Muscle layer of duodenum (tissue), 2 donors: Measurements from ENCODE around the gene FOXP1.

Experiments
- H3K27ac ChIP-seq: one replicate; pipeline ENCODE4 v1.7.0; 2013; ENCODE audit warnings: mild to moderate bottlenecking, low read length
- H3K27me3 ChIP-seq: one replicate; pipeline ENCODE4 v1.7.0; 2013; ENCODE audit warnings: low read depth, mild to moderate bottlenecking, control low read depth, low read length
- H3K36me3 ChIP-seq, 2 donors: one replicate each; pipeline ENCODE4 v1.7.0; 2013; ENCODE audit warnings: low read length in 2 of 2, control low read depth in 1 of 2, mild to moderate bottlenecking in 1 of 2; ENCODE audit not compliant: insufficient read depth in 2 of 2, control insufficient read depth in 1 of 2
- H3K4me1 ChIP-seq, 2 donors: one replicate each; pipeline ENCODE4 v1.7.0; 2013; ENCODE audit warnings: low read length in 2 of 2, mild to moderate bottlenecking in 2 of 2, control low read depth in 1 of 2, moderate library complexity in 1 of 2; ENCODE audit not compliant: insufficient read depth in 2 of 2, control insufficient read depth in 1 of 2
- H3K4me3 ChIP-seq, 2 donors: one replicate each; pipeline ENCODE4 v1.7.0; 2013; ENCODE audit warnings: low read length in 2 of 2, low read depth in 1 of 2, mild to moderate bottlenecking in 1 of 2
- H3K9me3 ChIP-seq, 2 donors: one replicate each; pipeline ENCODE4 v1.7.0; 2013; ENCODE audit warnings: low read length in 2 of 2, control low read depth in 1 of 2, mild to moderate bottlenecking in 1 of 2; ENCODE audit not compliant: control insufficient read depth in 1 of 2
- donor health status: healthy.

Gene FOXP1

DNA sequence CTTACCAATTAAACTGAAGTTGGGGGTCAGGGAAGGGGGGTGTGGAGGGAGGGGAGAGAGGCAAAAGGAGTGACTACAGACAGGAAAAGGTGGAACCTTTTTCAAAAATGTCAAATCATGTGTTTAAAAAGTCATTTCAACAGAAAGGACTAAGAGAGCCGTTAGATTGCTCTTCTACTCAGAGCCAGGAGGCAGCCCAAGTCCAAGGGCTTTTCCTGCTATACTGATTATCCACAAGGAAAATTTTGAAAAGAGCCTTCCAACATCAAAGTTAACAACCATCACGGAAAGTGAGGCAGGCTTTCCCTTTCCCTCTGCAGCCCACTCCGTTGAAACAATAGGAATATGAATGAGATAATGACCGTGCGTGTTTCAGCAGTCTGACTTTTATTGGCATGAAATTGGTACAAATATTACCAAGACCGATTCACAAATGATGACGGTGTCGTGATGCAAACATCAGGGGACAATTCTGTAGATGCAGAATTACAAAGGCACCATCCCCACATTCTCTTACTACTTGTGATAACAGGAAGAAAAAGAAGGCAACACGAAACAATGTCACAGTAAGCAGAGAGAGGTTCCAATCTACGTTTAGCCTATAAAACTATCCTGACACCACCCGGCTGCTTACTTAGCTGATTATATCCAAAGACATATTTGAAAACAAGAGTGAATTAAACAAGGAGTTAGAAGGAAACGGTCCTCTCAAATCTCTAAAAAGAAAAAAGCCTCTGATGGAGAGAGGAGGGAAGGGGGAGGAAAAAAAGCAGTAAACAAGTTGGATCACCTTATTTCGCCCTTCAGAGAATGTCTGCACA is 453.7 kb downstream of the FOXP1 start:
- Histone ChIP-seq H3K27ac (peak overlapping the region; percentile 94), H3K4me3 (peak overlapping the region; percentile 61 to 86), H3K9me3 (no peaks in the 10 kb centered on the region), H3K27me3 (no peaks in the 10 kb centered on the region), H3K36me3 (peaks cover 0 to 16% of the 10 kb centered on the region in 2 donors), H3K4me1 (peaks cover 21 to 29% of the 10 kb centered on the region in 2 donors)

DNA sequence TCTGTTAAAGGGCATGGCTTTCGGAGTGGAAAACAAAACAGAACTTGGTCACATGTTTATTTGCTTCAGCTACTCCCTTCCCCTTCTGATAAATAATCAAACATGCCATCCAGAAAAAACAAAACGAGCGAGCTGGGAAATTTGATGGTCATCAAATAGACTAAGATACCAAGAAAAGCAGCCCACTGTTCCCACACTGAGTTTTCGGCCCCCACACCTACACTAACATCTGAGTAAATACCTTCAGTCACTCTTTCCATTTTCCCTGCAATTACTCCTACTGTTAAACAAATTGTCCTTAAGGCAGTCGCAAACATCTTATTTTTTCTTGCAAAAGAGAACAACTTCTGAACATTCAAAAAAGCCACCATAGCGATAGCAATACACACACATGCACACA is 454.6 kb downstream of the FOXP1 start:
- no peaks in the 10 kb centered on the region for H3K9me3 ChIP-seq
- H3K36me3 ChIP-seq = peaks cover 0 to 16% of the 10 kb centered on the region in 2 donors
- peak overlapping the region; percentile 61 to 86 for H3K4me3 ChIP-seq
- peaks cover 17 to 23% of the 10 kb centered on the region in 2 donors for H3K4me1 ChIP-seq
- H3K27me3 ChIP-seq = no peaks in the 10 kb centered on the region
- peak overlapping the region; percentile 94 for H3K27ac ChIP-seq

DNA sequence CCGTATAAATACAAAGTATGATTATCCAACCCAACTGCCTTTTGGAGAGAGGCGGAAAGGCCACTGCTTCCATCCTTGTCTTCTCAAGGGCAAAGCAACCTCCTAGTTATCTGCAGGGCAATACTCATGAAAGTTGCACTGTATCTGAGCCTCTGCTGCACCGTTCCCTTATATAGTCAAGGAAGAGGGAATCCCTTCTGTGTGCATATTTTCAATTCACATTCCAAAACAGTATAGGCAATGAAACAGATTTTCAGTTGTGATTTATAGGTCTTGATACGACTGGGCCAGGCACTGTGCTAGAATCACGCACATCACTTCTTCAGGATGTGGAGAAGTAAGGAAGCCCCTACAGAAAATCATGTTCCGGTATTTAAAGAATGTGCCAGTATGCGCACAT is 455.7 kb downstream of the FOXP1 start:
- no peaks in the 10 kb centered on the region for H3K9me3 ChIP-seq
- peak overlapping the region; percentile 94 for H3K27ac ChIP-seq
- H3K4me1 ChIP-seq = peaks cover 15 to 26% of the 10 kb centered on the region in 2 donors
- no peaks in the 10 kb centered on the region for H3K27me3 ChIP-seq
- peaks cover 0 to 16% of the 10 kb centered on the region in 2 donors for H3K36me3 ChIP-seq
- H3K4me3 ChIP-seq = peak overlapping the region; percentile 61 to 86

- peaks cover 10 to 25% of the 10 kb centered on the region in 2 donors for H3K4me1 ChIP-seq
- H3K36me3 ChIP-seq = peaks cover 0 to 16% of the 10 kb centered on the region in 2 donors
- peak overlapping the region; percentile 94 for H3K27ac ChIP-seq
- peak overlapping the region; percentile 61 to 86 for H3K4me3 ChIP-seq
- no peaks in the 10 kb centered on the region for H3K27me3 ChIP-seq
- H3K9me3 ChIP-seq = no peaks in the 10 kb centered on the region
Measured at GRCh38 chr3:71127052-71127831, 456.3 kb downstream of the FOXP1 start.

- no peak overlapping the region for H3K4me3 ChIP-seq
- no peak overlapping the region for H3K27ac ChIP-seq
- peaks cover 0 to 16% of the 10 kb centered on the region in 2 donors for H3K36me3 ChIP-seq
- no peaks in the 10 kb centered on the region for H3K9me3 ChIP-seq
- H3K4me1 ChIP-seq = peaks cover 0 to 31% of the 10 kb centered on the region in 2 donors
- no peaks in the 10 kb centered on the region for H3K27me3 ChIP-seq
Measured at GRCh38 chr3:71125738-71126137, 457.8 kb downstream of the FOXP1 start.

GRCh38 chr3:71124048-71124447 is 459.5 kb downstream of the FOXP1 start:
- Histone ChIP-seq H3K4me3 (no peak overlapping the region), H3K4me1 (peaks cover 7 to 31% of the 10 kb centered on the region in 2 donors), H3K27me3 (no peaks in the 10 kb centered on the region), H3K27ac (no peak overlapping the region), H3K9me3 (no peaks in the 10 kb centered on the region), H3K36me3 (peaks cover 0 to 3% of the 10 kb centered on the region in 2 donors)

- no peaks in the 10 kb centered on the region for H3K27me3 ChIP-seq
- H3K27ac ChIP-seq = no peak overlapping the region
- no peaks in the 10 kb centered on the region for H3K9me3 ChIP-seq
- H3K36me3 ChIP-seq = peaks cover 0 to 3% of the 10 kb centered on the region in 2 donors
- peaks cover 7 to 24% of the 10 kb centered on the region in 2 donors for H3K4me1 ChIP-seq
- H3K4me3 ChIP-seq = no peak overlapping the region
Measured at GRCh38 chr3:71122641-71123040, 460.9 kb downstream of the FOXP1 start.

GRCh38 chr3:71121429-71122167 is 461.9 kb downstream of the FOXP1 start:
- Histone ChIP-seq H3K4me1 (peaks cover 7 to 24% of the 10 kb centered on the region in 2 donors), H3K27me3 (no peaks in the 10 kb centered on the region), H3K27ac (no peak overlapping the region), H3K36me3 (no peaks in the 10 kb centered on the region), H3K4me3 (no peak overlapping the region), H3K9me3 (no peaks in the 10 kb centered on the region)

DNA sequence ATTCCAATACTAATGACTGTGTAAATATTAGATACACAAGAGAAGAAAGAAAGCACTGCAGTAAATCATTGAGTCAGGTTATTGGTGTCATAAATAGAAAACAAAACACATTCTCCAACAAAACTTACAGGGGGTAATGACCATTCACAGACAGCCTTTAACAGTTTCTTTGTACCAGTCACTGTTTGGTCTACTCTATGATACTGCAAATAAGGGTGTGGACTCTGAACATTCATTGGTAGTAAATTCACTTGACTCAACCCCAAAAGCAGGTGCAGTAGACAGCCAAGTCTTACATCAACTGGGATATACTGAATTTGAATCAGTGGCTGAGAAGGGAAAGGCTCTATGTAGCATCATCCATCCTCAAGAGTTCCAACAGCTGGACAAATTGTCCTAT is 463.5 kb downstream of the FOXP1 start:
- H3K27me3 ChIP-seq = no peaks in the 10 kb centered on the region
- H3K9me3 ChIP-seq = no peaks in the 10 kb centered on the region
- no peaks in the 10 kb centered on the region for H3K36me3 ChIP-seq
- H3K4me1 ChIP-seq = peaks cover 7 to 25% of the 10 kb centered on the region in 2 donors
- no peak overlapping the region for H3K27ac ChIP-seq
- no peak overlapping the region for H3K4me3 ChIP-seq

- H3K4me1 ChIP-seq = peaks cover 7 to 33% of the 10 kb centered on the region in 2 donors
- no peaks in the 10 kb centered on the region for H3K9me3 ChIP-seq
- H3K27ac ChIP-seq = no peak overlapping the region
- no peaks in the 10 kb centered on the region for H3K27me3 ChIP-seq
- no peaks in the 10 kb centered on the region for H3K36me3 ChIP-seq
- no peak overlapping the region for H3K4me3 ChIP-seq
Measured at GRCh38 chr3:71119171-71119570, 464.4 kb downstream of the FOXP1 start.

- H3K27me3 ChIP-seq = no peaks in the 10 kb centered on the region
- peaks cover 7 to 31% of the 10 kb centered on the region in 2 donors for H3K4me1 ChIP-seq
- H3K4me3 ChIP-seq = no peak overlapping the region
- H3K27ac ChIP-seq = no peak overlapping the region
- no peaks in the 10 kb centered on the region for H3K9me3 ChIP-seq
- no peaks in the 10 kb centered on the region for H3K36me3 ChIP-seq
Measured at GRCh38 chr3:71118436-71118835, 465.1 kb downstream of the FOXP1 start.
